Urothelium cell line (cell line): ENCODE results near the gene FOXN3.

Experiments used
- DNase-seq: peaks from one replicate; pipeline ENCODE4 v3.0.0; 2011; ENCODE audit warnings: low spot score, mixed read lengths
- FAIRE-seq: peaks from 2 replicates; lab custom pipeline; 2011; peaks lifted over from hg19 to GRCh38; lab: Jason Lieb, UNC

The FOXN3 gene

GRCh38 chr14:89288114-89288513 is 128.9 kb downstream of the FOXN3 start:
- FAIRE-seq (no peak), DNase-seq (no peak)

- no peak for DNase-seq
- no peak for FAIRE-seq
Measured at GRCh38 chr14:89284333-89285058, 132.5 kb downstream of the FOXN3 start.

GRCh38 chr14:89283327-89284060 is 133.5 kb downstream of the FOXN3 start:
- FAIRE-seq (no peak), DNase-seq (no peak)

GRCh38 chr14:89282191-89282590 is 134.8 kb downstream of the FOXN3 start:
- FAIRE-seq (no peak), DNase-seq (no peak)

GRCh38 chr14:89280600-89280999 is 136.4 kb downstream of the FOXN3 start:
- FAIRE-seq, result no peak
- DNase-seq, result no peak

- FAIRE-seq (no peak), DNase-seq (no peak)
Measured at GRCh38 chr14:89279649-89280232, 137.3 kb downstream of the FOXN3 start.

GRCh38 chr14:89277203-89277602 is 139.8 kb downstream of the FOXN3 start:
- no peak for DNase-seq
- FAIRE-seq, result no peak

GRCh38 chr14:89276424-89276975 is 140.5 kb downstream of the FOXN3 start:
- FAIRE-seq (no peak), DNase-seq (no peak)

- DNase-seq (no peak), FAIRE-seq (no peak)
Measured at GRCh38 chr14:89270439-89271227, 146.4 kb downstream of the FOXN3 start.

- DNase-seq, result no peak
- FAIRE-seq, result no peak
Measured at GRCh38 chr14:89269404-89269803, 147.6 kb downstream of the FOXN3 start.

GRCh38 chr14:89268514-89268913 is 148.5 kb downstream of the FOXN3 start:
- FAIRE-seq (no peak), DNase-seq (no peak)

- DNase-seq (no peak), FAIRE-seq (no peak)
Measured at GRCh38 chr14:89267656-89268055, 149.4 kb downstream of the FOXN3 start.

- no peak for FAIRE-seq
- no peak for DNase-seq
Measured at GRCh38 chr14:89267163-89267562, 149.9 kb downstream of the FOXN3 start.

- FAIRE-seq, result no peak
- DNase-seq, result no peak
Measured at GRCh38 chr14:89266754-89267153, 150.3 kb downstream of the FOXN3 start.

GRCh38 chr14:89265234-89265633 is 151.8 kb downstream of the FOXN3 start:
- FAIRE-seq (no peak), DNase-seq (no peak)

GRCh38 chr14:89264196-89264800 is 152.7 kb downstream of the FOXN3 start:
- FAIRE-seq, result no peak
- DNase-seq, result no peak

GRCh38 chr14:89262041-89262440 is 155.0 kb downstream of the FOXN3 start:
- FAIRE-seq (no peak), DNase-seq (no peak)

- DNase-seq (no peak), FAIRE-seq (no peak)
Measured at GRCh38 chr14:89260898-89261297, 156.1 kb downstream of the FOXN3 start.

GRCh38 chr14:89259951-89260609 is 157.0 kb downstream of the FOXN3 start:
- no peak for FAIRE-seq

GRCh38 chr14:89258728-89259273 is 158.2 kb downstream of the FOXN3 start:
- DNase-seq (no peak), FAIRE-seq (no peak)

More at GRCh38 chr14:89259951-89260609, 157.0 kb downstream of the FOXN3 start:
- no peak for DNase-seq
